NCI-H1092 treated with DMSO at 0.1 percent for 48 hours (cell line): ENCODE data around the gene PTX4.

Source experiments
- DNase-seq: peaks from one replicate; lab custom pipeline; 2025; lab: John Stamatoyannopoulos, UW

Gene PTX4

GRCh38 chr16:1488619-1489018 is at the start of gene PTX4:
PTX4 (minus strand) TSS chr16:1488944; CDS start chr16:1488909, 35 bp downstream.
- no peak for DNase-seq

- DNase-seq, result no peak
Observed at GRCh38 chr16:1537763-1538289, 49.1 kb upstream of the PTX4 start.

- no peak for DNase-seq
Observed at GRCh38 chr16:1537138-1537577, 48.4 kb upstream of the PTX4 start.

GRCh38 chr16:1536601-1537000 is 47.9 kb upstream of the PTX4 start:
- DNase-seq, result no peak

- DNase-seq, result no peak
Observed at GRCh38 chr16:1535391-1536291, 46.9 kb upstream of the PTX4 start.

GRCh38 chr16:1534021-1535020 is 45.6 kb upstream of the PTX4 start:
- DNase-seq, result no peak

GRCh38 chr16:1533443-1533951 is 44.8 kb upstream of the PTX4 start, which contains the start of gene TMEM204:
TMEM204 (plus strand) TSS chr16:1533666; CDS start chr16:1534276, 610 bp downstream.
- DNase-seq, result no peak

GRCh38 chr16:1532771-1533170 is 44.0 kb upstream of the PTX4 start:
- DNase-seq, result no peak

- DNase-seq, result no peak
Observed at GRCh38 chr16:1532081-1532760, 43.5 kb upstream of the PTX4 start.

- no peak for DNase-seq
Observed at GRCh38 chr16:1531638-1531910, 42.8 kb upstream of the PTX4 start.

- no peak for DNase-seq
Observed at GRCh38 chr16:1530883-1531637, 42.3 kb upstream of the PTX4 start.

- no peak for DNase-seq
Observed at GRCh38 chr16:1530349-1530882, 41.7 kb upstream of the PTX4 start.

GRCh38 chr16:1528921-1529537 is 40.3 kb upstream of the PTX4 start:
- DNase-seq, result no peak

- no peak for DNase-seq
Observed at GRCh38 chr16:1527836-1528811, 39.4 kb upstream of the PTX4 start.

GRCh38 chr16:1526608-1527555 is 38.1 kb upstream of the PTX4 start:
- DNase-seq, result no peak

GRCh38 chr16:1525871-1526607 is 37.3 kb upstream of the PTX4 start:
- DNase-seq, result no peak

- DNase-seq, result no peak
Observed at GRCh38 chr16:1524366-1524765, 35.6 kb upstream of the PTX4 start.
